ENCODE data around the gene CBX8.

GRCh38 chr17:79779661-79780365 lies 17.1 kb downstream of the CBX8 start:
- no peak for TF ChIP-seq CTCF (IDR thresholded peaks at IDR 0.05)
- TF ChIP-seq POLR2A (IDR thresholded peaks at IDR 0.05): no peak
- no peak for TF ChIP-seq POLR2AphosphoS5 (IDR thresholded peaks at IDR 0.05)
- TF ChIP-seq EP300 (IDR thresholded peaks at IDR 0.05): no peak
